ENCODE results near the gene SERPINB3. TPM values are rescaled to one million over a fixed set of nuclear protein-coding genes. Genes with fewer than 3 reads are reported as not detected.

The SERPINB3 gene
- polyA plus RNA-seq, 1 donor from 2014 or later, result not detected

DNA sequence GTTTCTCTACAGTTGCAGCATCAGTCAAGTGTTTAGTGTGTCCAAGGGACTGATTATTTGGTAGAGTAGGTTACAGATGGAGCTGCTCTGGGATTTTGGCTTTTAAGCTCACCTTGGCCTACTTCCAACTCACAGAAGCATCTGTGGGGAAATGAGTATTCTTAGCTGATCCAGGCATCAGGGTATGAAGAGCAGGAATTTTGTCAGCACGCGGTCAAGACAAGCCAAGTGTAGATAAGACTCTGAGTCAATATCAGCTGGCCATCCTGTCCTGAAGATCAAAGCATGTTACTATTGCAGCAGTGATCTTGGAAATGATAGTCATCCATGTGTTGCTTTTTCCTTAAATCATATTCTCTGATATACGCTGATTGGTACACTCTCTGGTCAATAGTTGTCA lies 42.0 kb downstream of the SERPINB3 start:
- H3K36me3 Mint-ChIP-seq, result no peaks in the 10 kb centered on the region
- peaks cover 1 to 13% (median 8%) of the 10 kb centered on the region in 3 donors for H3K9me3 Mint-ChIP-seq
- no peak overlapping the region for H3K4me3 Mint-ChIP-seq
- no peaks in the 10 kb centered on the region for H3K4me1 Mint-ChIP-seq
- no peak overlapping the region for H3K27ac Mint-ChIP-seq
- no peaks in the 10 kb centered on the region for H3K27me3 Mint-ChIP-seq

DNA sequence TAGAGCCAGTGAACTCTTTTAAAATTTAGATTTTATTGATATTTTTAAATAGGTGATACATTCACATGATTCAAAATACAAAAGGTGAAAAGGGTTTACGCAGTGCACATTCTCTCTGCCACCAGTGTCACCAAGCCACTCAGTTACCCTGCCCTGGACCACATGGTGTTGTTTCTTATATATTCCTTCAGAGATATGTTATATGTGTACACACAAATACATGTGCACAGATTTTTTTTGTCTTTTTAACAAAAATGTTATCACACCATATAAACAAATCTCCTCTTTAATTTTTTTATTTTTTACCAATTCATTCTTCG lies 43.8 kb downstream of the SERPINB3 start:
- H3K36me3 Mint-ChIP-seq, result no peaks in the 10 kb centered on the region
- H3K9me3 Mint-ChIP-seq, result peaks cover 3 to 12% (median 6%) of the 10 kb centered on the region in 3 donors
- no peak overlapping the region for H3K27ac Mint-ChIP-seq
- H3K4me1 Mint-ChIP-seq, result no peaks in the 10 kb centered on the region
- no peaks in the 10 kb centered on the region for H3K27me3 Mint-ChIP-seq
- H3K4me3 Mint-ChIP-seq, result no peak overlapping the region

- Mint-ChIP-seq H3K36me3 (no peaks in the 10 kb centered on the region), H3K27me3 (no peaks in the 10 kb centered on the region), H3K4me3 (no peak overlapping the region), H3K9me3 (peaks cover 3 to 10% (median 6%) of the 10 kb centered on the region in 3 donors), H3K4me1 (no peaks in the 10 kb centered on the region), H3K27ac (no peak overlapping the region)
These were observed 44.4 kb downstream of the SERPINB3 start for GRCh38 chr18:63617049-63617914.

- Mint-ChIP-seq H3K27ac (no peak overlapping the region), H3K36me3 (peaks cover 3% of the 10 kb centered on the region), H3K9me3 (peaks cover 0 to 2% (median 0%) of the 10 kb centered on the region in 3 donors), H3K4me1 (no peaks in the 10 kb centered on the region), H3K27me3 (peaks cover 2% of the 10 kb centered on the region), H3K4me3 (no peak overlapping the region)
These were observed 48.3 kb downstream of the SERPINB3 start for GRCh38 chr18:63613420-63613819.

GRCh38 chr18:63606526-63606925 lies 55.2 kb downstream of the SERPINB3 start:
- no peak overlapping the region for H3K27ac Mint-ChIP-seq
- no peak overlapping the region for H3K4me3 Mint-ChIP-seq
- H3K27me3 Mint-ChIP-seq, result peaks cover 6% of the 10 kb centered on the region
- H3K36me3 Mint-ChIP-seq, result peaks cover 3% of the 10 kb centered on the region
- peaks cover 0 to 4% (median 0%) of the 10 kb centered on the region in 3 donors for H3K9me3 Mint-ChIP-seq
- H3K4me1 Mint-ChIP-seq, result no peaks in the 10 kb centered on the region

Other genes starting within 250 kb of the SERPINB3 start
- gene VPS4B, start 239.4 kb downstream of the SERPINB3 start, polyA plus RNA-seq, result 66.0 TPM
- not detected for gene SERPINB5, start 184.9 kb downstream of the SERPINB3 start, polyA plus RNA-seq
- gene SERPINB12, start 119.5 kb downstream of the SERPINB3 start, polyA plus RNA-seq, result not detected
- not detected for gene SERPINB13, start 74.5 kb downstream of the SERPINB3 start, polyA plus RNA-seq
- not detected for gene SERPINB4, start 17.6 kb downstream of the SERPINB3 start, polyA plus RNA-seq
- not detected for gene SERPINB11, start 41.1 kb upstream of the SERPINB3 start, polyA plus RNA-seq
- not detected for gene SERPINB7, start 113.5 kb upstream of the SERPINB3 start, polyA plus RNA-seq
- gene SERPINB2, start 225.8 kb upstream of the SERPINB3 start, polyA plus RNA-seq, result not detected
- not detected for gene SERPINB10, start 246.1 kb upstream of the SERPINB3 start, polyA plus RNA-seq